GM12872 (cell line): ENCODE data around the gene SEC24A.

Source experiments
- TF ChIP-seq, protein P1 (sequence below): IDR thresholded peaks from 3 replicates; pipeline ENCODE4 v1.5.1; 2011; ENCODE audit warnings: low read depth, mild to moderate bottlenecking, low read length, moderate library complexity; ENCODE audit not compliant: insufficient read depth

SEC24A gene

DNA sequence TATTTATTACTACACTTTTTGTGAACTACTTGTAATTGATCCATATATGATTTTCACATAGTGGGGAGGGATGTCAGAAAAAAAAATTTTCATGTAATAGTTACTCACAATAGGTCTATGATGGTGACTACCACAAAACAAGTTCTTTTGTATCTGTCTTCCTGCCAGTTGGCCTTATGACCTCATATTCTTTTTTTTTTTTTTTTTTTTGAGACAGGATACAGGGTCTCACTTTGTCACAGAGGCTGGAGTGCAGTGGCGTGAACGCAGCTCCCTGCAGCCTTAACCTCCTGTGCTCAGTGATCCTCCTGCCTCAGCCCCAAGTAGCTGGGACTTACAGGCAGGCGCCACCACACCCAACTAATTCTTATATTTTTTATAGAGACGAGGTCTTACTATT lies 10.9 kb downstream of the SEC24A start:
- TF ChIP-seq, protein P1, sequence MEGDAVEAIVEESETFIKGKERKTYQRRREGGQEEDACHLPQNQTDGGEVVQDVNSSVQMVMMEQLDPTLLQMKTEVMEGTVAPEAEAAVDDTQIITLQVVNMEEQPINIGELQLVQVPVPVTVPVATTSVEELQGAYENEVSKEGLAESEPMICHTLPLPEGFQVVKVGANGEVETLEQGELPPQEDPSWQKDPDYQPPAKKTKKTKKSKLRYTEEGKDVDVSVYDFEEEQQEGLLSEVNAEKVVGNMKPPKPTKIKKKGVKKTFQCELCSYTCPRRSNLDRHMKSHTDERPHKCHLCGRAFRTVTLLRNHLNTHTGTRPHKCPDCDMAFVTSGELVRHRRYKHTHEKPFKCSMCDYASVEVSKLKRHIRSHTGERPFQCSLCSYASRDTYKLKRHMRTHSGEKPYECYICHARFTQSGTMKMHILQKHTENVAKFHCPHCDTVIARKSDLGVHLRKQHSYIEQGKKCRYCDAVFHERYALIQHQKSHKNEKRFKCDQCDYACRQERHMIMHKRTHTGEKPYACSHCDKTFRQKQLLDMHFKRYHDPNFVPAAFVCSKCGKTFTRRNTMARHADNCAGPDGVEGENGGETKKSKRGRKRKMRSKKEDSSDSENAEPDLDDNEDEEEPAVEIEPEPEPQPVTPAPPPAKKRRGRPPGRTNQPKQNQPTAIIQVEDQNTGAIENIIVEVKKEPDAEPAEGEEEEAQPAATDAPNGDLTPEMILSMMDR: no peak

DNA sequence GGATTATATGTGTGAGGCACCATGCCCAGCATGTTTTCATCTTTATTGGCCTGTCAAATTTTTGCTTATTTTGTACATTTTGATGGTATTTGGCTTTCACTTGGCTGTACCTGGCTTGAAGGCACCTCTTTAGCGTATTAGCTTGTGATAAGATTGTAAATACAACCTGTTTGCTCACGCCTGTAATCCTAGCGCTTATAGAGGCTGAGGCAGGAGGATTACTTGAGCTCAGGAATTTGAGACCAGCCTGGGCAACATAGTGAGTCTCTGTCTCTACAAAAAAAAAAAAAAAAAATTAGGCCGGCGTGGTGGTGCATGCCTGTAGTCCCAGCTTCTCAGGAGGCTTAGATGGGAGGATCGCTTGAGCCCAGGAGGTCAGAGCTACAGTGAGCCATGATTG lies 11.3 kb downstream of the SEC24A start:
- TF ChIP-seq, protein P1: no peak

DNA sequence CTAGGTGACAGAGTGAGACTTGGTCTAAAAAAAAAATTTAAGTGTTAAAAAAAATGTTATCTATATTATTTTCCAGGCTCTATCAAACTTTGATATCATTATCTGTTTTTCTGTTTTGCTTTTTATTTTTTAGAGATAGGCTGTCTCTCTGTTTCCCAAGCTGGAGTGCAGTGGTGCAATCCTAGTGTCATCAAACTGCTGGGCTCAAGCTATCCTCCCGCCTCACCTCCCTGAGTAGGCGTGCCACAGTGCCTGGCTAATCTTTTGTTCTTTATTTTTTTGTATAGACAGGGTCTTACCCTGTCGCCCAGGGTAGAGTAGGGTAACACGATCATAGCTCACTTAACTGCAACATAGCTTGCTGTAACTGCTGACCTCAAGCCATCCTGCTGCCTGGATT lies 14.4 kb downstream of the SEC24A start:
- TF ChIP-seq, protein P1: no peak

DNA sequence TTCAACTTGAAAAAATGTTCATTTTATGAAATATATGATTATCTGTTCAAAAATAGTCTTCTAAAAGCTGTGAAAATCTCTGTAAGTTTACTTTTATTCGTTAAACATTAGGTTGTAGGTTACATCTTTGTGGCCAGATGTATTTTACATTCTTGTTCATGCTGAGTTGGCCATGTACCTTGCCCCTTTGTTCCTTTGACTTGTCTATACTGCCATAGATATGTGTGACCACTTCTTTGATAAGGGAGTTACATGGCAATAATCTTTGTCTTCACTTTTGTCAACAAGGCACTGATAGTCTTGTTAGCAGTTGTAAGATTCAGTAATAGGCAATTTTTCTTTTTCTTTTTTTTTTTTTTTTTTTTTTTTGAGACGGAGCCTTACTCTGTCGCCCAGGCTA lies 15.9 kb downstream of the SEC24A start:
- TF ChIP-seq, protein P1: no peak

DNA sequence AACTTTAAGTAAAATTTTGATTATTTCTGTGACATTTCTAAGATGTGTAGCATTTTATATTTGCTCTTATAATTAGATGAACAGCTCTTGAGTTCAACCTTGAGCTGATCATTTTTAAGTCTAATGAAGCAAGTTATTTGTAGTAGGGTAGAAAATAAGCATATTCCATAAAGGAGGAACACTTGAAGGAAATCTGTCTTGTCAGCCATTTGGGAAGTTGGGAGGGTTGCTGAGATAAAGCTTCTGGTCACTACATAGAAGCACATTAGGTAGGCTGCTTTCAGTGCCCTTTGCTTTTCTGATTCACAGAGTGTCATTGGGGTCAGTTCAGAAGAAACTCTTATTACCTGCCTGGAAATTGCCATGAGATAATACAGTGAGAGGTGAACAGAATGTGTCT lies 44.1 kb downstream of the SEC24A start:
- TF ChIP-seq, protein P1: no peak

DNA sequence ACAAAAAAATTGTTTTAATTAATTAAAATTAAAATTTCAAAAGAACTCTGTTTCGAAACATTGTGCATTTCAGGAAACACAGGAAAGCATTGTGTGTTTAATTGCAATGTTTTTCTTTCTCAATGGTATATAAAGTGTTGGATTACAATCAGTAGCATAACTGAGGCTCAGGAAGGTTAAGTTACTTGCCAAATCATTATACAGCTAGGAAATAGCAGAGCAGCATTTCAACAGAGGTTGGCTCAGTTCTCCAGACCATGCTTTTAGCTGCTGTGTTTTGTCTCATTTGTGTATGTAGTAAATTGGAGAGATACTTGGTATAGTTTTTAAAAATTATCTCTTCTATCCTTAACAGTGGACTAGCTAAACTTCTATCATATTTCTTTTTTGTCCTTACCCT lies 59.7 kb downstream of the SEC24A start:
- TF ChIP-seq, protein P1: no peak

DNA sequence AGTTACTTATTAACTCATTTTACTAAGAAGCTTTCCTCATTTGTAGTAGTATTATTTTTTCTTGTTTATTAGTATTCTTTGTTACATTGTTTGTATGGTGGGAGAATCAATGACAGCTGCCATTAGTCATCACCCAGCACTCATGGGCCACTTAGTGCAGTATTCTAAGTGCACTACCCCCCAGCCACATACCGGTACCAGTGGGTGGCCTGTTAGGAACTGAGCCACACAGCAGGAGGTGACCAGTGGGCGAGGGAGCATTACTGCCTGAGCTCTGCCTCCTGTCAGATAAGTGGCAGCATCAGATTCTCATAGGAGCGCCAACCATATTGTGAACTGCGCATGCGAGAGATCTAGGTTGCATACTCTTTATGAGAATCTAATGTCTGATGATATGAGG lies 65.5 kb downstream of the SEC24A start:
- TF ChIP-seq, protein P1: no peak

DNA sequence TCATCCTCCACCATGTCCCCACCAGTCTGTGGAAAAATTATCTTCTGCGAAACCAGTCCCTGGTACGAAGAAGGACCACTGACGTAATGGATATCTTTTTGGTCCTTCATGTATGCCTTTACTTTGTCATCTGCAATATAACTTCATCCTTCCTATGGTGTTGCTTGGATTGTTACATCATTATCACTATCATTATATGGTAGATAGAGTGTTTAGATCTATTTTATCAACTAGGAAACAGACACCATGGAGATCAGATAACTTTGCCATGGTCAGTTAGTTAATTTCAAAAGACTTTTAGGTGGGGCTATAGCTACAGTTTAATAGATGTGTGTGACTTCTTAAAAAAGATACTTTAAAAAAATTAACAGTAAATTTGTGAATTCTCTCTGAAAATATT lies 66.0 kb downstream of the SEC24A start:
- TF ChIP-seq, protein P1: no peak
